Calu3 (cell line): Measurements from ENCODE around the gene SLC36A4. TPM values are rescaled to one million over a fixed set of nuclear protein-coding genes. Genes with fewer than 3 reads are reported as not detected.

Experiments used
- BruUV-seq: library from RNA; stranded (reverse); fragments of 400-500 nt; replicated peaks from 2 replicates; lab custom pipeline; 2021; lab: Mats Ljungman, UMichigan
- CTCF ChIA-PET: fragments of 300-600 bp; sonication (Branson Sonifier 250); formaldehyde crosslinking; loops from one replicate; lab custom pipeline; 2022; ENCODE audit warnings: antibody characterized with exemption; lab: Charles Lee
- DNase-seq: peaks from one replicate; pipeline ENCODE4 v3.0.0; 2022
- H3K27ac Mint-ChIP-seq: one replicate; pipeline ENCODE4 v1.8.0; 2022; ENCODE audit warnings: mixed read lengths; ENCODE audit not compliant: unreplicated experiment
- H3K27me3 Mint-ChIP-seq: one replicate; pipeline ENCODE4 v1.8.0; 2022; ENCODE audit warnings: mixed read lengths; ENCODE audit not compliant: unreplicated experiment
- H3K36me3 Mint-ChIP-seq: one replicate; pipeline ENCODE4 v1.8.0; 2022; ENCODE audit warnings: mild to moderate bottlenecking, moderate library complexity, mixed read lengths; ENCODE audit not compliant: insufficient read depth, unreplicated experiment
- H3K4me1 Mint-ChIP-seq: one replicate; pipeline ENCODE4 v1.8.0; 2022; ENCODE audit warnings: mild to moderate bottlenecking, low read depth, mixed read lengths; ENCODE audit not compliant: unreplicated experiment
- H3K4me3 Mint-ChIP-seq: one replicate; pipeline ENCODE4 v1.8.0; 2022; ENCODE audit warnings: mild to moderate bottlenecking, low read depth, moderate library complexity, mixed read lengths; ENCODE audit not compliant: unreplicated experiment
- H3K9me3 Mint-ChIP-seq: one replicate; pipeline ENCODE4 v1.8.0; 2022; ENCODE audit warnings: low read depth, mixed read lengths; ENCODE audit not compliant: unreplicated experiment
- CTCF ChIP-seq: fragments of 200-600 bp; IDR thresholded peaks from one replicate; pipeline ENCODE4 v1.8.0; 2022; ENCODE audit warnings: antibody characterized with exemption; ENCODE audit not compliant: unreplicated experiment
- intact Hi-C: fragments of 100-400 bp; cut with micrococcal nuclease; formaldehyde crosslinking; loops from one replicate; pipeline ENCODE4 v1.10.0; 2022; ENCODE audit not compliant: unreplicated experiment
- total RNA-seq: library from RNA; stranded (reverse); gene quantifications from 2 replicates; pipeline ENCODE4 v1.2.3, GENCODE V29; 2022

The SLC36A4 gene
- total RNA-seq, 1 experiment from 2014 or later, result 12.4 TPM

- Mint-ChIP-seq H3K36me3 (peaks cover 15% of the 10 kb centered on the region), H3K4me3 (no peak overlapping the region), H3K27ac (no peak overlapping the region), H3K9me3 (no peaks in the 10 kb centered on the region), H3K4me1 (peaks cover 8% of the 10 kb centered on the region), H3K27me3 (no peaks in the 10 kb centered on the region)
- intact Hi-C loops, result no loop called here
- no peak for TF ChIP-seq CTCF
- CTCF ChIA-PET, result no interaction called here
- BruUV-seq, result no TSS peak
- no peak for DNase-seq
Measured at GRCh38 chr11:93194673-93195291, 3.0 kb downstream of the SLC36A4 start.

- Mint-ChIP-seq H3K27ac (no peak overlapping the region), H3K4me1 (peaks cover 8% of the 10 kb centered on the region), H3K27me3 (no peaks in the 10 kb centered on the region), H3K4me3 (no peak overlapping the region), H3K9me3 (no peaks in the 10 kb centered on the region), H3K36me3 (peaks cover 15% of the 10 kb centered on the region)
- no peak for TF ChIP-seq CTCF
- CTCF ChIA-PET, result no interaction called here
- intact Hi-C loops, result no loop called here
- no peak for DNase-seq
- BruUV-seq, result no TSS peak
Measured at GRCh38 chr11:93193731-93194130, 4.1 kb downstream of the SLC36A4 start.

GRCh38 chr11:93192163-93192562, 5.6 kb downstream of the SLC36A4 start:
- no peak for DNase-seq
- CTCF ChIA-PET, result no interaction called here
- Mint-ChIP-seq H3K9me3 (peaks cover 7% of the 10 kb centered on the region), H3K27me3 (no peaks in the 10 kb centered on the region), H3K4me1 (peaks cover 8% of the 10 kb centered on the region), H3K4me3 (no peak overlapping the region), H3K36me3 (peaks cover 4% of the 10 kb centered on the region), H3K27ac (no peak overlapping the region)
- no TSS peak for BruUV-seq
- TF ChIP-seq CTCF, result no peak
- intact Hi-C loops, result no loop called here

- DNase-seq, result no peak
- Mint-ChIP-seq H3K4me3 (no peak overlapping the region), H3K9me3 (peaks cover 7% of the 10 kb centered on the region), H3K27me3 (no peaks in the 10 kb centered on the region), H3K36me3 (no peaks in the 10 kb centered on the region), H3K27ac (no peak overlapping the region), H3K4me1 (no peaks in the 10 kb centered on the region)
- no TSS peak for BruUV-seq
- CTCF ChIA-PET, result no interaction called here
- no peak for TF ChIP-seq CTCF
- intact Hi-C loops, result no loop called here
Measured at GRCh38 chr11:93189462-93189861, 8.3 kb downstream of the SLC36A4 start.
